Measurements from ENCODE around the gene RPL26.
"Not testable (repeated sequence)": the region's sequence is repeated elsewhere in the genome, so short reads cannot be mapped to it uniquely, and the experiment has no call there.

RPL26 gene

DNA sequence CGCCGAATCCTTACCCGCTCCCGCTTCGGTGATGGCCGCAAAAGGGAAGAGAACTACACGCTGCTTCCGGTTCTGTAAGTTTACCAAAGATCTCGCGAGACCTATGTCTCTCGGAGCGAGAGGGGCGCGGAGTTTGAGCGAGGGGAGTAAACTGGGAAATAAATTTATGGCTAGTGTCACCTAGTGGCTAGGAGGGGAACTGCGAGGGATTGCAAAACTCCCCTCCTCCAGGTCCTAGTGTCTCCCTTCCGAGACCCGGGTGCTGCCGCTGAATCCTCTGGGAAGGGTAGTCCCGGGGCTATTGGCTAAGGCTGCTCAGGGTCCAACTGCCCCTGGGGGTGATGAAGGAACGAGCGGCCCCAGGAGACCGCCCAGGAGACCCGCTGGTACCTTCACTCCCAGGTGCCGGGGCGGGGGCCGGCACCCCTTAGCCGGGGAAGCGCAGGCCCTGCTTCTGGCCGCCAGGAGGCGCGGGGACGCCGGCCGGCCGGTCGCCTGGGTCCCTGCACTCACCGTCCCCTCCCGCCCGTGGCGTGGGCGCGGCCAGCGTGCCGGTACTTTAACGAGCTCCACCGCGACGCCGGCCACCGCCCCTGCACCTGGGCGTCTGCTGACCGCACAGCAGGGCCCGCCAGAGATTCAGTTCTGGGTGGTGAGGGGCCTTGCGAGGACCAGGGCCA lies at the start of gene RPL26:
Gene RPL26 (minus strand): TSS at position 51 of the 680 bp plus-strand sequence. CDS start 883 bp downstream, outside the sequence.
- peak; percentile 92 for FAIRE-seq

DNA sequence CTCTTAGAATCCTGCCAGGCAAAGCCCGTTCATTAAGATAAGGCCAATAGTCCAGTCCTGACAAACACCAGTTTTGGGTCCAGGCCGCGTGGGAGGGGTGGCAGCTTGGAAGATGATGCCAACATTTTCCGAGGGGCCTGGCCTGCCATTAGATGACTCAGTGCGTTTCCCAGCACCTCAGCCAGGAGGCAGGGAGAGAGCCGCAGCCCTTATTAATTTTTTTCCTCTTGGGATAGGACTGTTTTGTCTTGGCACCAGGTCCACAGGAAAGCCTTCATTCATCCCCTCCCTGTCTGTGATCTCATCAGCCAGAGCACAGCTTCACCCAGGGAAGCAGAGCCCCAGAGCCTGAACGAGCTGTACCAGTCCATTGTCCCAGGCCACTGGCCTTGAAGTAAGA lies 48.0 kb upstream of the RPL26 start:
- no peak for FAIRE-seq

DNA sequence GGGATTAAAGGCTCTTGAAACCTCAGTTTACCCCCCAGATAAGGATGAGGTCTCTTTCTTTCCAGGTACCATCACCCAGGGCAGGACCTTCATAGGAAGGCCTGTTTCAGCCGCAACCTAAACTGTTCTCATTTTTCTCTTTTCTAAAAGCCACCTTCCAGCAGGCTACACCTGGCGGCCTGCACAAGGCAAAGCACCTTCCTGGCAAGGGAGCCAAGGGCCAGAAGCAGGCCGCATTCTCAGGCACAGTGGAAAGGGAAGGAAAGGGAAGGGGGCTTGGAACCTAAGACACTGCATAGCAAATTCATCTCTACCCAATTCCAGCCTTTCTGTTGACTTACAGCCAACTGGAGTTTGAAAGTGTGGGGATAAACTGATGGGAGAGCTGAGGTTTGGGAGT lies 43.8 kb upstream of the RPL26 start:
- no peak for FAIRE-seq

DNA sequence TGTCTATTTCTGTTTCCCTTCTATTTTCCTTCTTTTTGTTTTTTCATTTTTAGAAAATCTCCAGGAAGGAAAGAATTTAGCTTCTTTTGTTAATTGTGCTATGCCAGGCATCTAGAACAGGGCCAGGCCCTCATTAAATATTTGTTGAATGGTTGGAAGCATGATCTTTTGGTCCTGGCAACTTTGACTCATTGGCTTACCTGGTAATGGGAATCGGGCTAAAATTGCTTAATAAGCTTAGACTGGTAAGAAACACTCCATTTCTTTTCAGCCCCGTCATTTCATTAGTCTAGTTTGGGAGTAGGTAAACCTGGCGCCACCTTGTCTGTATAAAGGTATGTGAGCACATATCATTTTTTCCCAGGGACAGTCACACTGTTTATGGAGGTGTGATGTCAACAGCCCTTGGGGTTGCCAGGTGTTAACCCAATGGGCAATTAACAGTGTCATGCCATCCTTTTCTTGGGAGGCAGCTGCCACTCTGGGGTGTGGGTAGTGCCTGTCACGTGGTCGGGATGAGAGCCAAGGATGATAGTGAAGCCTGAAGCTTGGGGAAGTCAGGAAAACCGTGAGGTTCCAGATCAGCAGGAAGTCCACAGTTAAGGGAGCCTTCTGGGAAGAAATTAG lies 43.2 kb upstream of the RPL26 start:
- no peak for FAIRE-seq

DNA sequence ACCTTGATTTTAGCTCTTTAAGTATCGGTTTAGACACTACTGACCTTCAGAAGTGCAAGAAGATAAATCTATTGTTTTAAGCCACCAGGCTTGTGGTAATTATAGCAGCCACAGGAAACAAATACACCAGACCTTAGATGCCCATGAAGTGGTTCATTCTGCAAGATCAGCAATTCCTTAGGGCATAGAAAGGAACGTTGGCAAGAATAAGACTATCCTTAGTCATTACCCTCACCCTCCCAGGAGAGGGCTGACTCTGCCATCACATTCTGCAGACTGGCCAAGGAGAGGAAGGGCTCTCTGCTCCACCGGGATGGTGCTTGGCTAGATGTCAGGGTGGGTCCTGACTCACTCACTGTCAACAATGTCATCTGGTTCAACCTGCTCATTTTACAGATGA lies 38.6 kb upstream of the RPL26 start:
- FAIRE-seq, result no peak

DNA sequence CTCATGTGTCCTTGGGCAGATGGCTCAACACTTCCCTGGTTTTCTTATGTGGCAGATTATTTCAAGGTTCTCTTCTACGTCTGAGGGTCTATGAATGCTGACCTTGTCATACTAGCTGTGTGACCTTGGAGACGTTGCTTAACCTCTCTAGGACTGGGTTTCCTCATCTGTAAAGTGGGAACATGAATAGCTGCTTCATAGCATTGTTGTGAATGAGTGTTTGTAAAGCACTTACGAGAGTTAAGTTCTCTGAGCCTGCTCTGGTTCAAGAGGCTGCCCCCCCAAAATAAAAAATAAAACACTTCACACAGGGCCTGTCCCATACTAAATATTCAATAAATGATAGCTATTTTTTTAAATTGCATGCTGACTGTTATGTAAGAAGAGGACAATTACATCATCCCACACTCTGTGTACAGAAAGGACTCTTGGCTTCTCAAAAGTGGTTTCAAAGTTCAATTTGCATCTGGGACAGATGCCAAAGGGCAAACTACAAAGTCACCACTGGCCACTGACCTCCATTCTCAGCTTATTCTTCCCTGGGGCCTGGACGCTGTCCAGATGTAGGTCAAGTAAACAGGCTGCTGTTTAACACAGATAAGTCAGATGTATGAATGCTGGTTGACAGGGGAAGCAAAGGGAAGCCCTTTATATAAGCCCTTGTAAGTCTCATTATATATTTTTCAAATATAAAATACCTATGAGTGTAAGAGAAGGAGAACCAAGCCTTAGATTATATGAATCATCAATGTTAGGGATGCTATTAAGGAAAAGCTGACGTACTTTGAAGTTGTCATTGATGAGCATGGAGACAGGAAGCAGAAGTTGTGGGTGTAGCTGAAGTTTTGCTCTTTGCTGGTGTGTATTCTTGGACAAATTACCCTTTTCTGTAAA lies 37.3 kb upstream of the RPL26 start:
- no peak for FAIRE-seq

DNA sequence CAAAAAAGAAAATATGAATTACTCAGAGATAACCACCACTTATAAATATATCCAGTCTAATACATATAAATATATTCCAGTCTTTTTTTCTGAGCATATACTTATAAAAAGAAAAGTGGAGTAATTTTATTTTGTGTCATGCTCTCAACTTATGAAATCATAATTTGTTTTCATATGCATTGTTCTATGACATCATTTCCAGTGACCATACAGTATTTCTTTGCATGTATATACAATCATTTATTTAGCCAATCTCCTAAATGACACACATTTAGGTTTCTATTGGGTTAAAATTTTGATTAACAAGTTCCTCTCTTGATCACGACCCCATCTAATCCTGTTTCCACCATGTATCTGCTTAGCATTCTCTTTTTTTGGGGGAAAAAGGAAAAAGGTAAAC lies 36.3 kb upstream of the RPL26 start:
- no peak for FAIRE-seq

DNA sequence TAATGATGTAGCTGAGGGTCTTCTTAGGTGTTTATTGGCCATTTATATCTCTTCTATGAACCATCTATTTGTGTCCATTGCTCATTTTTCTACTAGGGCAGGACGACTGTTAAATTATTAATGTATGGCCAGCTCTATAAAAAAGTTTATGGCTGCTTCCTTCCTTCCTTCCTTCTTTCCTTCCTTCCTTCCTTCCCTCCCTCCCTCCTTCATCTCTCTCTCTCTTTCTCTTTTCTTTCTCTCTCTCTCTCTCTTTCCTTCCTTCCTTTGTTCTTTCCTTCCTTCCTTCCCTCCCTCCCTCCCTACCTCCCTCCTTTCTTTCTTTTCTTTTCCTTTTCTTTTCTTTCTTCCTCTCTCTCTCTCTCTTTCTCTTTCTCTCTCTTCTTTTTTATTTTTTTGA lies 35.5 kb upstream of the RPL26 start:
- FAIRE-seq, result no peak

DNA sequence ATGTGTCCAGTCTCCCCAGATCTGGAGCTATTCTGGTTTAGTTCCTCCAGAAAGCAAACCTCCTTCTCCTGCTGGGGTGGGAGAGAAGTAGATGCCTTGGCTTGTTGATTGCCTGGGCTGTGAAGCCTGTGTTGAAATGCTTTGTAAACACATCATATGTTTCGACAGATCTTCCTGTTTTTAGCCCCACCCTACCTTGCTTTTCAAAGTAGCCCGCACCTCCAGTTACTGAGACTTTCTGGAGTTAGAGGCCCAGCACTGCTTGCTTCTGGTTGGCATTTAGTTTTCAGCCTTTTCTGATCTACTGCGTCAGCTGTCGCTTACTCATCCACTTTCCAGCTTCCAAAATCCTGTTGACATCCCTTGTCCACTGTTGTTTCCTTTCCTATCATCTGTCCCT lies 34.8 kb upstream of the RPL26 start:
- FAIRE-seq, result no peak

DNA sequence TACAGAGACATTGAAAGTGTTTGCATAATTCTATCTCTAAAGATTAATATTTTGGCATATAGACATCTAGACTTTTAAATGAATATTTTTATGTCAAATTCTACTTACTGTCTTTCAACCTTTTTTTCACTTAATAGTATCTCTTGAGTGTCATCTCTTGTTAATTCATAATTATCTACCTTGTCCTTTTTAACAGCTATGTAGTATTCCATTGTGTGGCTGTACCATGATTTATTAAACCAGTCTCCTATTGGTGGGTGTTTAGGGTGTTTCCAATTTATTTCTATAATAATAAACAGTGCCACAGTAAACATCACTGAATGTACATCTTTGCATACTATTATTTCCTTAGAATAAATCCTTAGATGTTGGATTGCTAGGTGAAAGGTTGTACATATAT lies 30.9 kb upstream of the RPL26 start:
- no peak for FAIRE-seq

DNA sequence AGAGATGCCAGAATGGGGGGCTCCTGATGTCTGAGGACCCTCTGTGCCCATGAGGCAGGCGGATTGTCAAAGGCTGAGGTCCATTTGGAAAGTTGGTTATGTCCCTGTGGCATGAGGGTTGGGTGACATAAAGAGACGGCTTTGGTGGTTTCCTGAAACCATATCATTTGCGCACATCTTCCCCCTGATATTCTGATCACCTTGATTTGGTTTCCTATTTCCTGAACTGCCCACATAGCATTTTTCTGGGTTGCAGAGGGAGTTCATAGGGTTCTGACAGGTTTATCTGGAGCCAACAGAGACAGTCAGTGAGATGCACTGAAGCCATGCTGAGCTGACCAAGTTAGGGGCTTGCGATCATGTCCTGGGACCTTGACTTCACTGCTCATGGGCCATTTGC lies 30.3 kb upstream of the RPL26 start:
- FAIRE-seq, result no peak

DNA sequence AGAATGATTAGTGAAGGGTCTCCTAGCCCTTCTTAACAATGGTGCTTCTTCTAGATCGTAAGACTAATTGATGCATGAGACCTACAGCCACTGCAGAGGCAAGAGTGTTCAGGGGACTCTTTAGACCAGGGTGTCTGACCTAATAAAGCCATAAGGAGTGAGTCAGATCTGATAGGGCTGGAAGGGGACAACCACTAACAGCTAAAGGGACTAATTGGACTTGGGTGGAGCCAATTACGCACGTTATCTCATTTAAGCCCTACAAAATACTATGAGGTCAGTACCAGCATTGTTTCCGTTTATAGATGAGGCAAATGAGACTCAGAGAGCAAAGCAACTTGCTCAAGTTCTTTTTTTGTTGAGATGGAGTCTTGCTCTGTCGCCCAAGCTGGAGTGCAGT lies 29.1 kb upstream of the RPL26 start:
- FAIRE-seq, result no peak

DNA sequence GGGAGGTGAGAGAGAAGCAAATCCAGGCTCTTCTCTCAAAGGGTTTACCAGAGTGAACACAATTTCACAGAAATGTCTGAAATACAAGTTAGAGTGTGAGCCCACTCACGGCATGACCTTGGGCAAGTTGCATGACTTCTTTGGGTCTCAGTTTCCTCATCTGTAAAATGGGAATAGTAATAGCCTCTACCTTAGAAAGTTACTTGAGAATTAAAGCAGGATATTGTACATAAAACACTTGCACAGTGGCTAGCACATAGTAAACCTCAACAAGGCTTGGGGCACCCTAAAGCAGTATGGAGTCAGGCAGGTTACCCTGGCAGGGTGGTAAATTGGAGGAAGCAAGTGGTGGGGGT lies 27.9 kb upstream of the RPL26 start:
- FAIRE-seq, result no peak

DNA sequence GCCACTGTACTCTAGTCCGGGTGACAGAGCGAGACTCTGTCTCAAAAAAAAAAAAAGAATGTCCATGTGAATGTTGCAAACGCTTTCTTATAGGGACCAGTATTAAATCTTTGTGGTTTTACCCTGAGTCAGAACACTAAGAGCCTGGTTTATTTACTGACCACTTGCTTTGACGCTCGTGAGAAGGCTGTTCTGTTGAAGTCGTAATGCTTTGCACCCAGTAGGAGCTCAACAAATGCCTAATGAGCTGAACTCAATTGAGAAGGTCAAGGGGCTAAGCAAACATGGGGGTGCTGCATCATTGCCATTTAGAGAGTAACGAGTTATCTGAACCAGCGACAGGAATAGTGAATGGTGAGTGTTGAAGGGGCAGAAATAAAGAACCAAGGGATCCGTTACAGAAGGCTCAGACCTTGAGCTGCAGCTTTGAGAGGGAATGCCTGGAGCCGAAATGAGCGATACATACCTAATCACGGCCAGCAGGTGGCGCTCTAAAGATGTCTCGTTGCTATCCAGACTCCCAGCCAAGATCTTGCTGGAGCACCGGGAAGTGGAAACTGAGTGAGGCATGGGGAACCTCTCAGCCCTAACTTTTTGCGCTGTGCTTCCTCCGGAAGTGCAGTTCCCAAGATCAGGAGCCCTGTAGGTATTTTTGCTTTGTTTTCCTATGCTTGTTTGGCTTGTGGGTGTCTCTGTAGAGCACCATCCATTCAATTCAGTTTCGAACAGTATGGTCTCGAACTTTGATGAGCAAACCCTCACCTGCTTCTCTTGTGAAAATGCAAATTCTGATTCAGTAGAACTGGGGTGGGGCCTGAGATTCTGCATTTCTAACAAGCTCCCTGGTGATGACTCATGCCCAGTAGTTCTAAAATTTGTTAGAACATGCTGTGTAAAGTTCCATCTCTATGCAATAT lies 27.2 kb upstream of the RPL26 start:
- FAIRE-seq, result peak; percentile 96

DNA sequence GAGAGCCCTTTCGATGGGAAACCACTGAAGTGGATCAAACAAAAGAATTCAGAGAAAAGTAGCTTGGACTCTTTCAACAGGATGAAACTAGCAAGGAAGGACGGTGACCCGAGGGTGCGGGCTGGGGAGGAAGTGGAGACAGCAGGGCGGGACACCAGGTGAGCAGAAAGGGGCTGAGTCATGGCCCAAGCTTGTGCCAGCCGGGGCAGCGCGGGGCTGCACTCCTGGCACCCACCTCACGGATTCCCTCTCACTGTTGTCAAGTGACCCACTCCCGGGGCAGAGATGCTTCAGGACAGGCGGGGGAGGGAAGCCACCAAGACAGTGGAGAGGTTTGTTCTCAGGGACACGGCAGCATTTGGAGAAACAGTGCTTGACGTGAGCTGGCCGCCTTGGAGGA lies 25.4 kb upstream of the RPL26 start:
- no peak for FAIRE-seq

DNA sequence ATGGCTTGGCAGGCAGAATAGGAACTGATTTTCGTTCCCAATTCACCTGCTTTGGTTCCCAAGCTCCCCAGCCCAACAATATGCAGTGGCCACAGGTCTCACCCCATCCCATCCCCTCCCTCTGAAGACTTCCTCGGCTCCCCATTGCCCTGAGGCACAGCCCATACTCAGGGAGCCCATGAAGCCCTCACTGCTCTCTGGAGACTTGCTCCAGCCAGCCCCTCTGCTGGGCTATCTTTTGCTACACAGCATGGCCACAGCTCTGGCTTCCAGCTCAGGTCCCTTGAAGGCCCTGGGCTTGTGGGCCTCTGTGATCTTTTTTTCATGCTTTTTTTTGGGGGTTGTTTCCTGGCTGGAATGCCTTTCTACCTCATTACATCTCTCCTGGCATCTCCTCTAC lies 23.2 kb upstream of the RPL26 start:
- no peak for FAIRE-seq

DNA sequence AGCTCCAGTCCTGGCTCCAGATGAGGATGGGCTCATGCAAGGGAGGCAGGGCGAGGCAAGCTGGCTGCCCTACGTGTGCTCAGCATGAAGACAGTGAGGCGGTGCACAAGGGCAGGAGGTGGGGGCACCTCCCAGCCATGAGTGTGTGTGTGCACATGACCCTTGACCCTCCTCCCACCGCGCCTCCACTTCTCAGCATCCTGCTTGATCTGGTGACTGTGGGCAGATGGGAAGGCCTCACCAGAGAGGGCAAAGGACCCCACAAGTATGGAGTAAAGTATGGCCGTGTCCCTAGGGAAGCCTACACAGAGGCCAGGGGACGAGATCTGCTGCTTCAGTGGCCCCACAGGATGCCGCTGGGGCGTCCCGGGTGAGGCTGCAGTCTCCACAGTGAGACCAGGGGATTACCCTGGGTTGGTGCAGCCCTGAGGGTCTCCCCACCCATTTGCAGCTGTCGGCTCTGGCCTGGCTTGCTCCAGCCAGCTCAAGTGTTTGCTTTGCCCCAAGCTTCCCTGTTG lies 22.6 kb upstream of the RPL26 start:
- no peak for FAIRE-seq

DNA sequence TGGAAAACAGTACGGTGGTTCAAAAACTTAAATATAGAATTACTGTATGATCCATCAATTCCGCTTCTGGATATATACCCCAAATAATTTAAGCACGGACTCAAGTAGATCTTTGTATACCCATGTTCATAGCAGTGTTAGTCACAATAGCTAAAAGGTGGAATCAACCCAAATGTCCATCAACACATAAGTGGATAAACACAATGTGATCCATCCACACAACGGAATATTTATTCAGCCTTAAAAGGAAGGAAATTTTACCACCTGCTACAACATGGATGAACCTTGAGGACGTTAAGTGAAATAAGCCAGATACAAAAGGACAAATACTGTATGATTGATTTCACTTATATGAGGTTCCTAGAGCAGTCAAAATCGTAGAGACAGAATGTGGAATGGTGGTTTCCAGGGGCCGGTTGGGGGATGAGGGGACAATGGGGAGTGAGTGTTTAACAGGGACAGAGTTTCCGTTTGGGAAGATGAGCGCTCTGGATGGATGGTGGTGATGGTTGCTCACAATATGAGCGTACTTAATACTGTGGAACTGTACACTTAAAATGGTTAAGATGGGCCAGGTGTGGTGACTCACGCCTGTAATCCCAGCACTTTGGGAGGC lies 20.0 kb upstream of the RPL26 start:
- FAIRE-seq, result no peak

DNA sequence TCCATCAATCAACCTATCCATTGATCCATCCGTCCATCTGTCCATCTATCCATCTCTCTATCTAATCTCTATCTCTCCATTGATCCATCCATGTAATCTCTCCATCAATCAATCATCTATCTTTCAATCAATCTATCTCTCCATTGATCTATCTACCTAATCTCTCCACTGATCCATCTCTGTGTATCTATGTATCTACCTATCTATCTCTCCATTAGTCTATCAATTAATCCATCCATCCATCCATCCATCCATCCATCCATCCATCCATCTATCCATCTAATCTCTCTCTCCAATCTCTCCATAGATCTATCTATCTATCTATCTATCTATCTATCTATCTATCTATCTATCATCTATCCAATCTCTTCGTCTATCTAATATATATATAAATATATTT lies 18.1 kb upstream of the RPL26 start:
- FAIRE-seq, result no peak

DNA sequence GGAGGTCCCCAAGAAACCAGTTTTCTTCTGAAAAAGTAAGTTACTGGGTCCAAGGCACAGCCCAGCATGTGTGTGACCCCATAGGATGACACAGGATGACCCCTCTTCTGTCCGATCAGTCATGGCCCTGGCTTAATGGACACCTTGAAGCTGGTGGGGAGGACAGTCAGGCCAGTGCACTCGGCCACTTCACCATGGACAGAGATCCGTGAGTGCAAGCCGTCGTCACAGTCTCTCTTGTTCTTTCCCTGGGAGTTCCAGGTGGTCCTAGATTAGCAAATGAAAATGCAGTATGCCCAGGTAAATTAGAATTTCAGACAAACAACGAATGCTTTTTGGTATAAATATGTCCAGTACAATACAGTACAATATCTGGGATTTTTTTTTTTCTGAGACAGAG lies 16.0 kb upstream of the RPL26 start:
- FAIRE-seq, result no peak

DNA sequence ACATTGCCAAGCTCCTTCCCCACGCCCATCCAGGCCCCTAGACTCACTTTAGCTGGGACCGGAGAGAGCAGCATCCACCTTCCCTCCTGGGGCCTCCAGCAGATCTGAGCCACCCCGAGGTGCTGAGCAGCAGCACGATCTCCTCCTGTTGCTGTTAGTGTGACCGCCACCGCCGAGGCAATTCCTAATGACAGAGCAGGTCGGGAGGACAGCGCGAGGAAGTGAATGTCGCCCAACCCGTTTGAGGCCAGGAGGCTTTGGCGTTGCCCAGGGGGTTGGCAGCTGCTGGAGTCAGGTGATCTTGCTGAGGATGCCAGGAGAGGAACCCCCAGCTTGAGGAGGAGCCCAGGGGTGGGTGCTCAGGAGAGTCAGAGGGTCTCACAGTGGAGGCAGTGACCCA lies 14.6 kb upstream of the RPL26 start, which contains the start of gene RNF222:
Gene RNF222 (minus strand): TSS at position 192 of the 400 bp plus-strand sequence. CDS start 4,366 bp downstream, outside the sequence.
- no peak for FAIRE-seq

DNA sequence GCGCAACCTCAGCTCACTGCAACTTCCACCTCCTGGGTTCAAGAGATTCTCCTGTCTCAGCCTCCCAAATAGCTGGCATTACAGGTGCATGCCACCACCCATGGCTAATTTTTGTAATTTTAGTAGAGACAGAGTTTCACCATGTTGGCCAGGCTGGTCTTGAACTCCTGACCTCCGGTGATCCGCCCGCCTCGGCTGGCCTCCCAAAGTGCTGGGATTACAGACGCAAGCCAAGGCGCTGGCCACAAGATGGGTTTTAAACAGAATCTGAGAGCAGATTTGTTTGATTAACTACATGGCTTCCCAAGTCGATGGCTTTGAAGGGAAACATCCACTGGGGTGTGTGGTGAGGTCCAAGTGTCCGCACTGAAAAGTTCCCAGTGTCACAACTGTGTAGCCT lies 11.5 kb upstream of the RPL26 start:
- not testable (repeated sequence) for FAIRE-seq

All from islet of Langerhans (tissue), 1 donor.